Smooth muscle cell of trachea (primary cell): Measurements from ENCODE around the gene HRCT1. TPM values are rescaled to one million over a fixed set of nuclear protein-coding genes. Genes with fewer than 3 reads are reported as not detected.

ENCODE experiments used
- total RNA-seq: library from RNA; depleted of rRNA; stranded (reverse); fragments of >200 nt; gene quantifications from 2 replicates; pipeline ENCODE4 v1.2.1, GENCODE V29; 2014

The HRCT1 gene
- total RNA-seq: 0.15 and 0.83 TPM in 2 replicates

GRCh38 chr9:35905912-35906679, at the start of gene HRCT1:
Gene HRCT1, plus strand, starts transcription at chr9:35906202. Its CDS starts 86 bp downstream, at chr9:35906288.

DNA sequence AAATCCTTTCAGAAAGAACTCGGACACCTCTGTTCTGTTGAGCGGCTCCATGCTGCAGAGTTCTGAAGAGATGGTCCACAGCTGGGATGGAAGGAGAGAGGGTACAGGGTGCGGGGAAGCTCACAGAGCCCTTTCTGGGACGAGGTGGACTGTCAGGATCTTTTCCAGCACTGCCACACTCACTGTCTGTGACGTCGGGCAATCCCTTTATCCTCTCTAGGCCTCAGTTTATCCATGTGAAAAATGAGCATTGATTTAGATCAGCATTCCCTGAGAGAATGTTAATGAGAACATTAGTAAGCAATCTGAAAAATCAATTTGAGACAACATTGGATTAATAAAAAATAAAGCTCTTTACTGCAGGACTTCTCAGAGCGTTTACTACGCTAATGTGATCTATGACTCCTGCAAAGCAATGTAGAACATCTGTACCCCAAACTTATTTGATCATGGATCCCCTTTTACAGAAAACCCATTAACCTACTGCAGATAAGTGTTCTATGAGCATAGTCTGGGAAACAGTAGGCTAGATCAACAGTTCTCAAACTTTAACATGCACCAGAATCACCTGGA, 35.6 kb upstream of the HRCT1 start, which contains the start of gene OR13J1:
Gene OR13J1, minus strand, starts transcription at position 51 of the 573 bp plus-strand sequence. Its CDS starts 0 bp downstream, at position 51.

GRCh38 chr9:35909274-35909673, 3.3 kb downstream of the HRCT1 start, which contains the start of gene SPAAR:
Gene SPAAR, plus strand, starts transcription at chr9:35909490. Its CDS starts 974 bp downstream, at chr9:35910464.

Other genes with a start within 250 kb of the HRCT1 start
- gene RMRP, start 248.2 kb upstream of the HRCT1 start, total RNA-seq: 6,137 and 10,606 TPM in 2 replicates
- 12.4 and 19.8 TPM in 2 replicates for gene CCDC107, start 247.9 kb upstream of the HRCT1 start, total RNA-seq
- gene ARHGEF39, start 241.0 kb upstream of the HRCT1 start, total RNA-seq: 0.50 and 2.9 TPM in 2 replicates
- 2.3 and 5.8 TPM in 2 replicates for gene CA9, start 232.3 kb upstream of the HRCT1 start, total RNA-seq
- gene TPM2, start 216.3 kb upstream of the HRCT1 start, total RNA-seq: 880 and 967 TPM in 2 replicates
- gene TLN1, start 174.0 kb upstream of the HRCT1 start, total RNA-seq: 445 and 453 TPM in 2 replicates
- gene CREB3, start 173.5 kb upstream of the HRCT1 start, total RNA-seq: 71.4 and 79.2 TPM in 2 replicates
- 17.5 and 20.1 TPM in 2 replicates for gene GBA2, start 157.0 kb upstream of the HRCT1 start, total RNA-seq
- 13.4 and 17.2 TPM in 2 replicates for gene RGP1, start 156.9 kb upstream of the HRCT1 start, total RNA-seq
- 1.2 TPM in 1 of 2 replicates, not detected in the other for gene MSMP, start 151.9 kb upstream of the HRCT1 start, total RNA-seq
- gene NPR2, start 114.6 kb upstream of the HRCT1 start, total RNA-seq: 48.6 and 54.3 TPM in 2 replicates
- 0.99 and 1.5 TPM in 2 replicates for gene SPAG8, start 93.9 kb upstream of the HRCT1 start, total RNA-seq
- 12.1 and 30.5 TPM in 2 replicates for gene HINT2, start 91.2 kb upstream of the HRCT1 start, total RNA-seq
- not detected in 2 replicates for gene FAM221B, start 77.5 kb upstream of the HRCT1 start, total RNA-seq
- 6.5 and 7.4 TPM in 2 replicates for gene TMEM8B, start 77.0 kb upstream of the HRCT1 start, total RNA-seq
- not detected in 2 replicates for gene OR13J1, start 35.8 kb upstream of the HRCT1 start, total RNA-seq
- gene SPAAR, start 3.3 kb downstream of the HRCT1 start, total RNA-seq: under 0.01 TPM in 1 of 2 replicates, not detected in the other
- gene OR2S2, start 52.0 kb downstream of the HRCT1 start, total RNA-seq: not detected in 2 replicates
- gene RECK, start 130.7 kb downstream of the HRCT1 start, total RNA-seq: 81.6 and 138 TPM in 2 replicates
- gene GLIPR2, start 230.5 kb downstream of the HRCT1 start, total RNA-seq: 57.0 and 62.5 TPM in 2 replicates